Measurements from ENCODE around the gene VILL. TPM values are rescaled to one million over a fixed set of nuclear protein-coding genes. Genes with fewer than 3 reads are reported as not detected.

Gene VILL
- total and polyA plus RNA-seq, 2 of the 8 experiments (the other 6 are each of a cell fraction or from before 2014, with no cell fraction given): 4.1 to 4.2 TPM

DNA sequence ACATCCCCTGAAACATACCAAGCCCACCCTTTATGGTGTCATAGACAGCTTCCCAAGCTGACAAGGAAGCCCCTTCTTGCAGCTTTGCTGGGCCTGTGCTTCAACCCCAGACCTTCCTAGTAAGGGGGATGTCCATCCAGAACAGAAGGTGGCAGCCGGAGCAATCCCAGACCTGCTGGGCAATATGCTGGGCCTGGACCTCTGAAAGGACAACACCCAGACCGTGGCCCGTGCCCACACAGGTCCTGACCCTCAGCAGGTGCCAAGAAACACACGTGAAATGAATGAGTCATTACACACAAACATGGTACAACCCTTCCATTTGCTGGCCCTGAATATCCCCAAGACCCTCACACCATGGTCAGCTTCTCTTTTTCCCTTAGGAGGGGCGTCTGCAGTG is 19.8 kb upstream of the VILL start:
- Histone ChIP-seq H2AK5ac (ENCODE audit: low read depth, low read length) (no peak overlapping the region), H3K4me1 (replicated peaks in 1 of 4; ENCODE audit: control insufficient read depth in 3 of 4, insufficient read depth in 4 of 4, low read length in 3 of 4) (peaks cover 0 to 3% (median 0%) of the 10 kb centered on the region in 4 experiments; a peak in 1 of 7 replicates), H3K27ac (ENCODE audit: low read depth, low read length) (no peak overlapping the region), H3K4me3 (ENCODE audit: extremely low read depth in 1 of 4, insufficient read depth in 2 of 4, low read depth in 3 of 4, low read length in 4 of 4) (no peak overlapping the region), H3K27me3 (replicated peaks in 1 of 4; ENCODE audit: control insufficient read depth in 3 of 4, extremely low read depth in 1 of 4, insufficient read depth in 3 of 4, low read length in 3 of 4) (no peaks in the 10 kb centered on the region), H3K23ac (ENCODE audit: insufficient read length) (no peak overlapping the region), H3K36me3 (ENCODE audit: control insufficient read depth in 2 of 4, insufficient read depth in 4 of 4, low read length in 3 of 4) (peaks cover 0 to 3% (median under 1%) of the 10 kb centered on the region in 4 experiments; a peak in 4 of 8 replicates), H3K4me2 (ENCODE audit: insufficient read depth in 1 of 2, low read depth in 2 of 2, low read length in 2 of 2) (no peak overlapping the region), H3K18ac (ENCODE audit: extremely low read depth, low read length) (no peak overlapping the region), H3K79me1 (ENCODE audit: low read depth, low read length) (no peaks in the 10 kb centered on the region), H2AFZ (ENCODE audit: low read length) (no peak overlapping the region), H4K20me1 (replicated peaks in 1 of 2; ENCODE audit: control insufficient read depth in 1 of 2, insufficient read depth in 2 of 2, low read length in 2 of 2) (peaks cover 0 to 2% of the 10 kb centered on the region in 2 experiments), H3K4ac (replicated peaks; ENCODE audit: insufficient read length, low read depth, low read length) (no peak overlapping the region), H3K23me2 (ENCODE audit: low read depth, low read length) (no peaks in the 10 kb centered on the region), H3K79me2 (ENCODE audit: control insufficient read depth in 1 of 2, insufficient read depth in 2 of 2, low read length in 2 of 2) (no peaks in the 10 kb centered on the region), H2BK5ac (ENCODE audit: low read depth, low read length) (no peak overlapping the region; the same call in 1 of the 2 replicates), H4K8ac (ENCODE audit: extremely low read depth, insufficient read depth, low read length) (peak overlapping the region; percentile 26; the same call in 1 of the 2 replicates), H2BK12ac (ENCODE audit: low read depth, low read length) (no peak overlapping the region), H2BK120ac (replicated peaks; ENCODE audit: low read depth, low read length) (no peak overlapping the region), H3K9me3 (ENCODE audit: insufficient read depth in 2 of 2, low read depth in 1 of 2, low read length in 1 of 2) (no peaks in the 10 kb centered on the region), H4K91ac (replicated peaks; ENCODE audit: insufficient read length, low read length) (no peak overlapping the region), H3K56ac (replicated peaks; ENCODE audit: insufficient read length, low read depth, low read length) (no peak overlapping the region), H3K9ac (replicated peaks in 1 of 4; ENCODE audit: extremely low read depth in 1 of 4, low read depth in 3 of 4, low read length in 3 of 4) (no peak overlapping the region), H2BK20ac (ENCODE audit: low read length) (no peak overlapping the region), H2BK15ac (ENCODE audit: low read length) (no peak overlapping the region), H4K5ac (ENCODE audit: insufficient read length, low read depth, low read length) (no peak overlapping the region), H3K14ac (ENCODE audit: insufficient read length) (no peak overlapping the region)
- ChIA-PET CTCF (ENCODE audit: partially characterized antibody) (interaction anchor here (0.8 to 8.3 kb wide), 6 partner anchors 9 to 152 kb away, joined by 3 to 134 read pairs (median 4); partner anchors contain the start of gene VILL), POLR2A (ENCODE audit: partially characterized antibody) (no interaction called here)
- FAIRE-seq (no peak), DNase-seq (ENCODE audit: low read depth in 1 of 2, low spot score in 2 of 2) (no peak)
- TF ChIP-seq SUZ12 (IDR thresholded peaks at IDR 0.05; ENCODE audit: low read length) (no peak), BACH1 (IDR thresholded peaks at IDR 0.05; ENCODE audit: low read length) (no peak), GABPA (IDR thresholded peaks at IDR 0.05; ENCODE audit: borderline replicate concordance, insufficient read depth, low read length) (no peak), RBBP5 (IDR thresholded peaks at IDR 0.05; ENCODE audit: borderline replicate concordance, low read depth, low read length) (no peak), TCF12 (IDR thresholded peaks at IDR 0.05; ENCODE audit: low read depth, low read length) (no peak)
- WGBS, 2 experiments (ENCODE audit: extremely low coverage in 1 of 2, insufficient coverage in 1 of 2, insufficient read length in 1 of 2, insufficient replicate concordance in 2 of 2, low coverage in 1 of 2, low lambda C conversion rate in 2 of 2, missing lambda C conversion rate in 1 of 2): 87% methylated on average over 5 of the region's 5 CpGs; no CpG with 5 or more reads in 1 of the 2 experiments
